Measurements from ENCODE around the gene MMEL1.
A peak's percentile ranks its signal among the peaks of the same experiment; 100 is the strongest.

MMEL1 gene

DNA sequence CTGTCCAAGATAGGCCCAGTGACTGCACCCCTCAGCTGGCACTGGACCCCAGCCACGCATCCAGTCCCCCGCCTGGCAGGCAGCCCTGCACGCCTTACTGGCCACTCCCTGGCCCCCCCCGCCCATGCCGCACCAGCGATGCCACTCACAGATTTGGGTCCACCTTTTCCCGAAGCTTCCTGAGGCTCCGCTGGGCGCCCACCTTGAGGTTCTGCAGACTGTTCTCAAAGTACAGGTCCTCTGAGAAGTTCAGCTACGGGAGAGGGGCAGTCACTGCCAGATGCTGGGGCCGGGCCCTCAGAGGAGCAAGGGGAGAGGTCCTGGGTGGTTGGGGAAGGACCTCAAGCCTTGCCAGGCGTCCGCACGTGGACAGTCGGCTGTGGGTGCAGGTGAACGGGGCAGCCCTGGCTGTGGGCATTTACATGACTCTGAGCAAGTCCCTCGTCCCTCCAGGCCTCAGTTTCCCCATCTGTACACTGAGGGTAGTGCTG lies 38.1 kb downstream of the MMEL1 start:
- Histone ChIP-seq H3K27me3 (replicated peaks) (no peaks in the 10 kb centered on the region), H3K4me3 (ENCODE audit: low read depth, low read length) (no peak overlapping the region), H3K36me3 (replicated peaks) (no peaks in the 10 kb centered on the region), H3K27ac (no peak overlapping the region)
- no peak for DNase-seq
- TF ChIP-seq, protein P1, sequence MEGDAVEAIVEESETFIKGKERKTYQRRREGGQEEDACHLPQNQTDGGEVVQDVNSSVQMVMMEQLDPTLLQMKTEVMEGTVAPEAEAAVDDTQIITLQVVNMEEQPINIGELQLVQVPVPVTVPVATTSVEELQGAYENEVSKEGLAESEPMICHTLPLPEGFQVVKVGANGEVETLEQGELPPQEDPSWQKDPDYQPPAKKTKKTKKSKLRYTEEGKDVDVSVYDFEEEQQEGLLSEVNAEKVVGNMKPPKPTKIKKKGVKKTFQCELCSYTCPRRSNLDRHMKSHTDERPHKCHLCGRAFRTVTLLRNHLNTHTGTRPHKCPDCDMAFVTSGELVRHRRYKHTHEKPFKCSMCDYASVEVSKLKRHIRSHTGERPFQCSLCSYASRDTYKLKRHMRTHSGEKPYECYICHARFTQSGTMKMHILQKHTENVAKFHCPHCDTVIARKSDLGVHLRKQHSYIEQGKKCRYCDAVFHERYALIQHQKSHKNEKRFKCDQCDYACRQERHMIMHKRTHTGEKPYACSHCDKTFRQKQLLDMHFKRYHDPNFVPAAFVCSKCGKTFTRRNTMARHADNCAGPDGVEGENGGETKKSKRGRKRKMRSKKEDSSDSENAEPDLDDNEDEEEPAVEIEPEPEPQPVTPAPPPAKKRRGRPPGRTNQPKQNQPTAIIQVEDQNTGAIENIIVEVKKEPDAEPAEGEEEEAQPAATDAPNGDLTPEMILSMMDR (IDR thresholded peaks at IDR 0.05; ENCODE audit: low read depth, low read length, missing control alignments): no peak
- in situ Hi-C loops (cut with HindIII; ENCODE audit: low pct_ligation_motif_present, low sequenced_read_pairs): no loop called here

DNA sequence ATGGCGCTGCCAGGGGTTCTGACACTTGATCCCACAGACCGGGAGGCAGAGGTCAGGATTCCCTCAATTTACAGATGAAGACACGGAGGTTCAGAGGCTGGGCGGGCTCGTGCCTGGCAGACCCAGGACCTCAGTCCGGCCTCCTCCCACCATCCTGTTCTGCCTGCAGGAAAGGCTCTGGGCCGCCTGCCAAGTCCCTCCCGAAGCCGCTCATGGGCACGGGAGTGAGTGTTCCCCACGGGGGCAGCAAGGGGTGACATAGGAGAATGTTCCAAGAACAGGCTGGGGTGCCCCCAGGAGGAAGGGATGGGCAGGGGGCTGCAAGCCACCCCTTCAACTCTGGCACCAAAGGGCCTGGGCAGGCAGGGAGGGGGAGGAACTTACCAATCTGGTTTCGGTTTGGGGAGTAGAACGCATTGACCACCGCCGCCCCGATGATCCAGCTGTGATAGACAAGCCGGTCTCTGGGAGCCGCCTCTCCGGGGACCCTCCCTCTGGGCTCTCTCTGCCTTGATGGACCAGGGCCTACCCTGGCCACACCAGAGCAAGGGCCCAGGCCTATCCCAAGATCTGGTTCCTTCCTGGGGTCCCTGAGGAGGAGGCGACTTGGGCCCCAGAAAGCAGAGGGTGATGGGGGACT lies 38.7 kb downstream of the MMEL1 start:
- TF ChIP-seq, protein P1 (IDR thresholded peaks at IDR 0.05; ENCODE audit: low read depth, low read length, missing control alignments): no peak
- no peak overlapping the region for H3K27ac ChIP-seq
- no peak for DNase-seq
- no peaks in the 10 kb centered on the region for H3K27me3 ChIP-seq (replicated peaks)
- no peaks in the 10 kb centered on the region for H3K36me3 ChIP-seq (replicated peaks)
- in situ Hi-C loops (cut with HindIII; ENCODE audit: low pct_ligation_motif_present, low sequenced_read_pairs): no loop called here
- peak overlapping the region; percentile 12 for H3K4me3 ChIP-seq (ENCODE audit: low read depth, low read length)

DNA sequence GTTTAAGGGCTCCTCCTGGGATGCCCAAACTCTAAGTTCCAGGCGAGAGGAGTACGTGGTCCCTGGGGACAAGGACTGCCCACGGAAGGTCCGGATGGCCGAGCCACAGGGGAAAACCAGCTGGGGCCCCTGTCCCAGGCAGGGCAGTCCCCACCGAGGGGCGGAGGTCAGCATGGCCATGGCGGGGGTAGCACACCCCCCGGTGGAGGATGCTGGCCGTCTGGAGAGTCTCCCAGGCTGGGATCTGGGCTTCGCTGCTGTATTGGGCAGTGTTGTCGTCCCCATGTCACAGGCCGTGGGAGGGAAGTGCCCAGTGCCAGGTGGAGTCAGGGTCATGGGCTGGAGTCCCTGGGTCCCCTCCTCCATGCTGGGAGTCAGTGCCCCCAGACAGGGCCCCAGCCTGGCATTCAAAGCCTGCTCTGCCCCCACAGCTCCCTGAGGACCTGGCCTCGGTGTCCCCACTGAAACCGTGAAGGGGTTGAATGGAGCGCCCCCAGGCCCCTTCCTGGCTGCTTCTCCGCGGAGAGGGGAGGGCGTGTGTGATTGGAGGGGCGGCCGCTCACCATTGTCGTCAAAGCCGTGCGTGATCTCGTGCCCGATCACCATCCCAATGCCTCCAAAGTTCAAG lies 39.5 kb downstream of the MMEL1 start:
- Histone ChIP-seq H3K36me3 (replicated peaks) (no peaks in the 10 kb centered on the region), H3K4me3 (ENCODE audit: low read depth, low read length) (no peak overlapping the region), H3K27ac (no peak overlapping the region), H3K27me3 (replicated peaks) (no peaks in the 10 kb centered on the region)
- DNase-seq: no peak
- in situ Hi-C loops (cut with HindIII; ENCODE audit: low pct_ligation_motif_present, low sequenced_read_pairs): no loop called here
- TF ChIP-seq, protein P1 (IDR thresholded peaks at IDR 0.05; ENCODE audit: low read depth, low read length, missing control alignments): no peak

DNA sequence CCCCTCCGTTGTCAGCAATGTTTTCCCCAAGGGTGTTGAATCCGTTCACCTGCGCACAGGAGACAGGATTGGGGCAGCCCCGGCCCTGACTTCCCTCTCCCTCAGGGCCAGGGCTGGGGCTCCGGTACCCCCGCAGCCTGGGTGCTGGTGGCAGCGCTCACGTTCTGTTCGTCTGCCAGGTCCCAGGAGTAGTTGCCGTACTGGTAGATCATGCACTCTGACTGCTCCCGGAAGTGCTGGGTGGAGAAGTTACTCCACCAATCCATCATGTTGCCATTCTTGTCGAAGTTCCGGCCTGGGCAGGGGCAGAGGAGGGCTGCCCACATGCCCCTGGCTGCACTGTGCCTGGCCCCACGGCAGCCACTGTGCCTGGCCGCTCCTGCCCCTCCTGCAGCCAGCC lies 40.1 kb downstream of the MMEL1 start:
- TF ChIP-seq, protein P1 (IDR thresholded peaks at IDR 0.05; ENCODE audit: low read depth, low read length, missing control alignments): no peak
- no peaks in the 10 kb centered on the region for H3K27me3 ChIP-seq (replicated peaks)
- no peak overlapping the region for H3K27ac ChIP-seq
- H3K36me3 ChIP-seq (replicated peaks): no peaks in the 10 kb centered on the region
- no peak for DNase-seq
- in situ Hi-C loops (cut with HindIII; ENCODE audit: low pct_ligation_motif_present, low sequenced_read_pairs): no loop called here
- H3K4me3 ChIP-seq (ENCODE audit: low read depth, low read length): no peak overlapping the region

DNA sequence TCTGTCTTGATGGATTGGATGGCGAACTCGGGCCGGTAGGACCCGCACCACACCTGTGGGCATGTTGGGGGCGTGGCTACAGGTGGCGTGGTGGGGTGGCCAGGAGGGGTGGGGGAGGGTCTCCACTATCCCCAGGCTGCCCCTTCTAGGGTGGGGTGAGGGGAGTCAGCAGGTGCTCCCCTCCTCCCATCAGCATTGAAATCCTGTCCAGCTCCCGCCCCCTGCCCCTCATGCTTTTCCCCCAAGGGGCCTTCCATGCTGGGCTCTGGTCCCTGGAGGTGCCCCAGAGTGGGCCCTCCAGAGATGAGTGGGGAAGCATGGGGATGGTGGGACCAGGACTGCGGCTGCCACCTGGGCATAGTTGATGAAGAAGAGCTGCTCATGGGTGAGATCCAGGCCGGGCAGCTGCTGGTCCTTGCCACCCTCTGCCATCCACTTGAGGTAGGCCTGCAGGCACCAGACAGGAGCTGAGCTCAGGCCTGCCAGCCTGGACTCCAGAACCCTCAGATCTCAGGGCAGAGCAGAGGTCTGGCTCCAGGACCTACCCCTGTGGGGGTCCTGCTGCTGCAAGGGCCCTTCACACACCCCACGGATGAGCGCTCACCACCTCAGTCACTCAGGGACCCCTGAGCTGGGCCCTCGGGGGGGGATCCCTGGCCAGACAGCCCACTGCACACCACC lies 41.1 kb downstream of the MMEL1 start:
- Histone ChIP-seq H3K36me3 (replicated peaks) (no peaks in the 10 kb centered on the region), H3K27ac (no peak overlapping the region), H3K4me3 (ENCODE audit: low read depth, low read length) (no peak overlapping the region), H3K27me3 (replicated peaks) (no peaks in the 10 kb centered on the region)
- no peak for DNase-seq
- in situ Hi-C loops (cut with HindIII; ENCODE audit: low pct_ligation_motif_present, low sequenced_read_pairs): no loop called here
- TF ChIP-seq, protein P1 (IDR thresholded peaks at IDR 0.05; ENCODE audit: low read depth, low read length, missing control alignments): no peak

Data from brain microvascular endothelial cell (primary cell).